ENCODE data around the gene CRYGN. TPM values are rescaled to one million over a fixed set of nuclear protein-coding genes. Genes with fewer than 3 reads are reported as not detected.

Gene CRYGN
- total RNA-seq, 1 donor from 2014 or later = not detected

- H3K36me3 ChIP-seq = no peaks in the 10 kb centered on the region
- no peak overlapping the region for H3K4me3 ChIP-seq
- peak; percentile 61 for DNase-seq
- no peaks in the 10 kb centered on the region for H3K9me3 ChIP-seq
- ATAC-seq = no peak
- TF ChIP-seq CTCF (IDR thresholded peaks at IDR 0.05) = no peak
- no peak overlapping the region for H3K27ac ChIP-seq
- no peaks in the 10 kb centered on the region for H3K4me1 ChIP-seq
- intact Hi-C loops (cut with DNase I) = no loop called here
- no peaks in the 10 kb centered on the region for H3K27me3 ChIP-seq
Observed at GRCh38 chr7:151390598-151391357, 49.2 kb downstream of the CRYGN start.

GRCh38 chr7:151389768-151390597 is 50.0 kb downstream of the CRYGN start:
- Histone ChIP-seq H3K4me3 (no peak overlapping the region), H3K27me3 (no peaks in the 10 kb centered on the region), H3K36me3 (no peaks in the 10 kb centered on the region), H3K9me3 (no peaks in the 10 kb centered on the region), H3K27ac (no peak overlapping the region), H3K4me1 (no peaks in the 10 kb centered on the region)
- DNase-seq (peak; percentile 57), ATAC-seq (no peak)
- intact Hi-C loops (cut with DNase I) = no loop called here
- TF ChIP-seq CTCF (IDR thresholded peaks at IDR 0.05) = no peak

GRCh38 chr7:151389096-151389767 is 50.7 kb downstream of the CRYGN start:
- no peaks in the 10 kb centered on the region for H3K4me1 ChIP-seq
- no peak for DNase-seq
- no peak overlapping the region for H3K4me3 ChIP-seq
- no peaks in the 10 kb centered on the region for H3K36me3 ChIP-seq
- no peak overlapping the region for H3K27ac ChIP-seq
- no peak for TF ChIP-seq CTCF (IDR thresholded peaks at IDR 0.05)
- H3K27me3 ChIP-seq = no peaks in the 10 kb centered on the region
- H3K9me3 ChIP-seq = no peaks in the 10 kb centered on the region
- intact Hi-C loops (cut with DNase I) = no loop called here
- ATAC-seq = no peak

GRCh38 chr7:151388430-151388829 is 51.5 kb downstream of the CRYGN start:
- Histone ChIP-seq H3K36me3 (no peaks in the 10 kb centered on the region), H3K4me1 (no peaks in the 10 kb centered on the region), H3K27me3 (peaks cover 4% of the 10 kb centered on the region), H3K4me3 (no peak overlapping the region), H3K27ac (no peak overlapping the region), H3K9me3 (no peaks in the 10 kb centered on the region)
- intact Hi-C loops (cut with DNase I) = no loop called here
- DNase-seq (no peak), ATAC-seq (no peak)
- no peak for TF ChIP-seq CTCF (IDR thresholded peaks at IDR 0.05)

GRCh38 chr7:151388007-151388297 is 52.0 kb downstream of the CRYGN start:
- no peaks in the 10 kb centered on the region for H3K36me3 ChIP-seq
- intact Hi-C loops (cut with DNase I) = no loop called here
- no peaks in the 10 kb centered on the region for H3K4me1 ChIP-seq
- no peak for TF ChIP-seq CTCF (IDR thresholded peaks at IDR 0.05)
- ATAC-seq (no peak), DNase-seq (peak; percentile 57)
- no peak overlapping the region for H3K27ac ChIP-seq
- H3K4me3 ChIP-seq = no peak overlapping the region
- H3K9me3 ChIP-seq = no peaks in the 10 kb centered on the region
- peaks cover 8% of the 10 kb centered on the region for H3K27me3 ChIP-seq

All from upper lobe of right lung (tissue), 1 donor.